Epidermal melanocyte (primary cell): ENCODE data around the gene TPM4.
"Not testable (repeated sequence)": the region's sequence is repeated elsewhere in the genome, so short reads cannot be mapped to it uniquely, and the experiment has no call there.

Experiments
- DNase-seq: peaks from one replicate; pipeline ENCODE4 v3.0.0; 2011; ENCODE audit warnings: low spot score; ENCODE audit not compliant: insufficient read length

Gene TPM4

DNA sequence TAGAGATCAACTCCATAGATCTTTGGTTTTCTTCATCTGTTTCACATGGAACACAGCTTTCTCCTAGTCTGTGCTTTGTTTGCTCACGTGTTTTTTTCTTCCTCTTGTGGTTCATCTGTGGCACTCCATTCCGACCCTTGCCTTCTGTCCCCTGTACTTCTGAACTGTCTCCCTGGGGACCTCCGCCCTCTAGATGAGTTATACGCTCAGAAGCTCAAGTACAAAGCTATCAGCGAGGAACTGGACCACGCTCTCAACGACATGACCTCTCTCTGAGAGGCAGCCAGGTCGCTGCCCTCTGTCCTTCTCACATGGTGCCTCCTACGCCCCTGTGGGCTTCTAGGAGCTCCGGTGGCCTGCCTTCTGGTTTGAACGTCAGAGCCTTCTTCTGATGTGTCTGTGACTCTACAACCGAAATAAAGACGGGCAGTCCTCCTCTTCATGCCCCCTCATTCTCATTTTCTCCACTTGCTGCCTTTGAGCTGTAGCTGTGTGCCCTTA, 18.8 kb downstream of the TPM4 start:
- no peak for DNase-seq

DNA sequence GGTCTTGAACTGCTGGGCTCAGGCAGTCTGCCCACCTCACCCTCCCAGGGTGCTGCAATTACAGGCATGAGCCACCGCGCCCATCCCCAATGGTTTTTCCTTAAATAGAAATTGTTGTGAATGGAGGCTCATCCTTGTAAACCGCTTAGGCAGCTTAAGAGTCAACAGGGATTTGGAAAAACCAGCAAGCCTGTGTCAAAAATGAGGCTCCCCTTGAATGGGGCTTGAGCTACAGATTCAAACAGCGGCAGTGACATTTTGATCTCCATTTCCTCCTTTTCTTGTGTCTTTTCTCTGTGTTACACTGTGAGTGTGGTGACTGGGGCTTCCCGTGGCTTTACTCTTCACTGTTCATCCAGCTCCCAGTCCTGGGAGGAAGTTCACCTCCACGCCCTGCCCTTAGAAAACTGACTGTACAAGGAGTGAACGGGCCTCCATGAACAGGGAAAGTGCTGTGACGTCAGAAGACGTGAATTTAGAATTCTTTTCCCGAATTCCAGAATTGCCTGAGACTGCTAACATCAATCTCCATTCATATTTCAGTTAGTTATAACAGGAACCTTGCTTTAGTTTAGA, 20.1 kb downstream of the TPM4 start:
- no peak for DNase-seq

DNA sequence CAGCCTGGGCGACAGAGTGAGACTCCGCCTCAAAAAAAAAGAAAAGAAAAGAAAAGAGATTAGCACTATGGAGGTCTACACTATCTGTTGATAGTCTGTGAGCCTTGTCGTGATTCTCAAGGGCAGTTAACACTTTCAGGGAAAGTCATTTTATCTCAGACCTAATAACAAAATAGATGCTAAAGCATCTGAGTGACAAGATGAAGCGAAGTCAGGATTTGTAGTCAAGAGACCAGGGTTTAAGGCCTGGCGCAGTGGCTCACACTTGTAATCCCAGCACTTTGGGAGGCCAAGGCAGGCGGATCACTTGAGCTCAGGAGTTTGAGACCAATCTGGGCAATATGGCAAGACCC, 22.1 kb downstream of the TPM4 start:
- no peak for DNase-seq

DNA sequence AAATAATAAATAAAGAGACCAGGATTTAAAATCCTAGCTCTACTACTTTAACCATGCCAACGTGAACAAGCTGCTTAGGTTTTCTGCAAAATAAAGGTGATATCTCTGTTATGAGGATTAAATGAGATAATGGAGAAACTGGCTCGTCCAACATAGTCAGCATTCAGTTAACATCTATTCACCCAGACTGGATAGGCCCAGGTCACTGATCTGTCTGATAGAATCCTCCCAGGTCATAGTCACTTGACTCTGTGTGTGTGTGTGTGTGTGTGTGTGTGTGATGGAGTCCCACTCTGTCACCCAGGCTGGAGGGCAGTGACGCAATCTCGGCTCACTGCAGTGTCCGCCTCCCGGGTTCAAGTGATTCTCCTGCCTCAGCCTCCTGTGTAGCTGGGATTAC, 22.5 kb downstream of the TPM4 start:
- DNase-seq, result no peak

DNA sequence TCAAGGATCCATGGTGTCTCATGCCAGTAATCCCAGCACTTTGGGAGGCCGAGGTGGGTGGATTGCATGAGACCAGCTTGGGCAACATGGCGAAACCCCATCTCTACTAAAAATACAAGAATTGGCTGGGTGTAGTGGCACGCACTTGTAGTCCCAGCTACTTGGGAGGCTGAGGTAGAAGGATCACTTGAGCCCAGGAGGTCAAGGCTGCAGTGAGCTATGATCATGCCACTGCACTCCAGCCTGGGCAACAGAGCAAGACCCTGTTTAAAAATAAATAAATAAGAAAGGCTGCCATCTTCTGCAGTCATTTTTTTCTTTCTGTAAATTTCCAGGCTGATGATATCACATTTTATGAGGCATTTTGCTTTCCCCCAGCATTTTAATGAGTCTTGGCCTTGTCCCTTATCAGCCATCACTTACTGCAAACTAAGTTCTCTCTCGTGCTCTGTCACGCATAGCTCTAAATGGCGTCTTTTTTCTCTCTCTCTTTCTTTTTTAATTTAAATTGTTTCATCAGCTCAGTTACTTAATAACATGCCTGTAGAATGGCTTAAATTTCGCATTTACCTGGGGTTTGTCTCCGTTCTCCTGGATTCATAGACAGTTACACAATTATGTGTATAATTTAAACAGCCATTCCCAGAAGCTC, 23.1 kb downstream of the TPM4 start:
- not testable (repeated sequence) for DNase-seq

DNA sequence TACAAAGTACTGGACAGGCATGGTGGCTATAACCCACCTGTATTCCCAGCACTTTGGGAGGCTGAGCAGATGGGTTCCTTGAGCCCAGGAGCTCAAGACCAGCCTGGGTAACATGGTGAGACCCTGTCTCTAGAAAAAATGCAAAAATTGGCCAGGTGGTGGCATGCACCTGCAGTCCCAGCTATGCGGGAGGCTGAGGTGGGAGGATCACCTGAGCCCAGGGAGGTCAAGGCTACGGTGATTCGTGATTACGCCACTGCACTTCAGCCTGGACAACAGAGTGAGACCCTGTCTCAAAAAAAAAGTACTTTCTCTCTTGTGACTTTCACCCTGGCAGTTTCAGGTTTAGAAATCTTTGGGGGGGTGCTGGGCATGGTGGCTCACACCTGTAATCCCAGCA, 24.2 kb downstream of the TPM4 start:
- no peak for DNase-seq

DNA sequence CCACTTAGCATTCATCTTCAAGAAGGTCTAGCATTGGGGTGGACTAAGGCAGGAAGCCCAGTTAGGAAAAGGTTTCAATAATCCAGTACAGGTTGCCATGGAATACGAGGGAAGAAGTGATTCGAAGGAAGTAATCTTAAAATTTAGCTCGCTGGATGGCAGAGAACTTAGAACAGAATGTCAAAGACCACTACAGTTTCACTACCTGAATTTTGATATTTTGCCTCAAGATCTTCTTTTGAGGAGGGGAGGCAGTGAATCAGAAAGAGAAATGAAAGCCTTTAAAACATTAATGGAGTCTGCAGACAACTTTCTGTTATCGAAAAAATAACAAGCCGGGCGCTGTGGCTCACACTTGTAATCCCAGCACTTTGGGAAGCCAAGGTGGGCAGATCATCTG, 28.4 kb downstream of the TPM4 start:
- DNase-seq, result no peak

DNA sequence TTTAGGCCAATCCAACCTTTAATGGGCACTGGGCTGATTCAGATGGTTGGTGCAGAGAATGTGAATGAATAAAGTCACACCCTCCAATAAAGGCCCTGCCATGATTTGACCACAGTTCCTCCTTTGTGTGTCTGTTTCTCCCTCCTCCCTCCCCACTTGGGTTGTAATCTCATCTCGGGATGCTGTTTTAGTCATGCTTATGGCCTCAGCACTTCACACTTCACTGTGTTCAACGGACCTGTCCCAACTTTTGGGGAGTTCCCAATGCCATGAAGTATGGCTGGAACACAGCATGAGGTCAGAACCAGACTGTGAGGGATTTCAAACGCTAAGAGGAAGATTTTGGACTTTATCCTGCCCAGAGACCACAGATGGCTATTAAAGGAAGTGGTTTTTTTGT, 29.8 kb downstream of the TPM4 start:
- DNase-seq, result peak; percentile 67

DNA sequence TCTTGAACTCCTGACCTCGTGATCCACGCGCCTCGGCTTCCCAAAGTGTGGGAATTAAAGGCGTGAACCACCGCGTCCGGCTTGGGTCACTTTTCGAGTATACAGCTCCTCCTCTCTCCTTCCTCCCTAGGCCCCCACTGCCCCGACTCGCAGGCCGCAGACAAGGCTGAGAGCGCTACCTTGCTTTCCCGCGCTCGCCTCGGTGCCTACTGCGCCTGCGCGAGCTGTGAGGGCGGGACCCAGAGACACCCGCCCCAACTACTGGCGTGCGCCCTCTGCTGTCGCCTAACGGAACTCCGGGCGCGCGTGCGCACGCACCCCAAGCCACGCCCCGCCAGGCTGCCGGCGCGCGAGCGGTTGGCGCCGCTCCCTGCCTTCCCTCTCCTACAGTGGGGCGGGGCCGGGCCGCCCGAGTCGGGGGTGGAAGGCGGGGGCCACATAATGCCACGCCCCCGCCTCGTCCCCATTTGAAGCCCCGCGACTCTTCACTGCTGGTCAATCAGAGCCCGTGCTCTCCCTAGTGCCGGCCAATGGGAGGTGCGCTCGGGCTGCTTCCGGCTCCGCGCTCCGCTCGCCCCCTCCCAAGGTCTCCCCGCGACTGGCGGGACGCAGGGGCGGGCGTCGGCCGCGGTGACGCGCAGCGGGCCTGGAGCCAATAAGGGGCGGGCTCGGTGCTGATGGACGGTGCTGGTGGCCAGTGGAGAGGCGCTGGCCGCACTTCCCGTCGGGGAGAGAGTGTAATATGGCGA, 35.0 kb downstream of the TPM4 start, which contains the start of gene RAB8A:
RAB8A (plus strand) TSS at position 730 of the 749 bp plus-strand sequence; CDS start at position 743, 13 bp downstream.
- peak; percentile 98 for DNase-seq

DNA sequence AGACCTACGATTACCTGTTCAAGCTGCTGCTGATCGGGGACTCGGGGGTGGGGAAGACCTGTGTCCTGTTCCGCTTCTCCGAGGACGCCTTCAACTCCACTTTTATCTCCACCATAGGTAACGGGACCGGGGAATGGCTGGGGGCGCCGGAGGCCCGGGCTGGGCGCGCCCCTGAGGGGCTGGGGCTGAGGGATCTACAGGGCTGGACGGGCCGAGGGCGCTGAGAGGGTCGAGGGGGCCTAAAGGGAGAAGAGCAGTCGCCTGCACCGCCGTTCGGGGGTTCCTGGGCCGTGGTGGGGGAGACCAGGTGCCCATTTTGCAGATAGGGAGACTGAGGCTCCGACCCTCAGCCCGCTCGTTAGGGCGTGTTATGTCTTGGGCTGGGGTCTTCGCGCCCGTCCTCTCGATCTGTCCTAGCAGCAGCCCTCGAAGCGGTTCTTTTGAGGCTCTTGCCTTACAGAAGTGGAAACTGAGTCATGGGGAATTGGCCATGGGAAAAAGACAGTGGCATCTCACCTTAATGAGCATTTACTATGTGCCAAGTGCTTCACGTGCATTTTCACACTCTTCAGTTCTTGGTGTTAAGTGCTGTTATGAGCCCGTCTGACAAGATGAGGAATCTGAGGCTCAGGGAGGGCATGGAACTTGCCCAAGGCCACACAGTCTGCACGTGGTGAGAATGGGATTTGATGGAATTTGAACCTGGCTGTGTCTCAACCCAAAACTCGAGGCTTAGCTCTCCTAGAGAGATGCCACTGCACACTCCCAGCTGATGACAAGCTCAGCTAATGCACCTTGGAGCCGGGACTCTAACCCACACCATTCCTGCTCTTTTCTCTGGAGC, 35.8 kb downstream of the TPM4 start:
- no peak for DNase-seq

DNA sequence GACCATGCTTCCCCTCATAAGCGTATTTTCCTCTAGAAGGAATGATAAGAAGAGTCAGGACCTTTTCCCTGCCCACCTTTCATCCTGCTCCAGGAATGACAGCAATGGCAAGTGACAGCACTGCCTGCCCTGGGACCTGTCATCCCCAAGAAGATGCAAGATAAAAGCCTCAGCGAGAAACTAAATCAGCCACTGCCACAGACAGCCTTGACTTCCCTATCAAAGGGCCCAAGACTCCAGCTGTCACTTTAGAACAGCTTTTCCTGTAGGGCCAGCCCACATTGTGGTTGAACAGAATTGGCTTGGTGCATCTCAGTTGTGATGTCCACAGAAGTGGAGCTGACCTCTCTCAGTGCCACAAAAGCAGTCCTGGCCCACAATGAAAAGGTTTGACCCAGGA, 36.5 kb downstream of the TPM4 start:
- no peak for DNase-seq

DNA sequence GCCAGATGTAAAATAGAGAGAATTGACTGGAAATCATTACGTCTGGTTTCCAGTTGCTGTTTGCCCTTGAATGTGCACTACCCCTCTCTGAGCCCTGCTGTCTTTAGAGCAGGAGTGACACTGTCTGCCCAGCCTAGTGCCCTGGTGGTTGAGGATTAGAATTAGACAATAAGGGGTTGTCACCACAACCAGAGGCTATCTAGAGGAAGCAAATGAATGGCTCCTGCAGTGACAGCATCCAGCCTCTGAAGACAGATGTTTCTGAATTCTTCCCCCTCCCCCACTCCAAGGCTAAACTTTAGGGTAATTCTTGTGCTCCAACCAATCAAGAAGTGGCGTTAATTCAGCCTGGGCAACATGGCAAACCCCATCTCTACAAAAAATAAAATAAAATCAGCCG, 37.4 kb downstream of the TPM4 start:
- no peak for DNase-seq

DNA sequence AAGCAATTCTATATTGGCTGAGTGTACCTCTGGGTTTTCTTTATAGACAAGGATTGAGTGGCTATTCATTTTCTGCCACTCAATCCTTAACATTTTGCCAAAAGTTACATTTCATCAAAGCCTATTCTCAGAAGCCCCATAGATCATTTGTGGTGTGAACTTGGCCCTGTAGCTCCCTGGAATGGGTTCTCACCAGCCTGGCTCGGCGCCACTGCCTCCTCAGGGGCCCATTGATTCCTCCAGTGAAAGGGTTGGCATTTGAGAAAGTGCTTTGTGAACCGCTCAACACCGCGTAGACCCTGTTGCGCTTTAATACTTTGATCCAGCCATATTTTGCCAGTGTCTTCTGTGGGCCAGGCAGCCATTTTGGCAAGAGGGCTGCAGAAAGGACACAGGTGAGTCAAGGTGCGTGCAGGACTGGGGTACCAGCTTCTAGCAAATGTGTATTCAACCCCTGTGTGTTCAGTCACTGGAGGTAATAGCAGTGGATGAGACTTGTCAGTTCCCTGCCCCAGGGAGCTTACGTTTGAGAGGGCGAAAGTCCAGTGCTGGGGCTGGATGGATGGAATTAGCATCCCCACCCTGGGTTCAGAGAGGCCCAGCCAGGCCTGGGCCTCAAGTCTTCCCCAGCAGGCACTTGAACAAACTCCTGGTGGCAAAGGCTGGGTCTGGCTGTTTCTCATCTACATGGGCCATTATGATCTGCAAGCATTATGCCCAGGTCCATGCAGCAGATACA, 39.2 kb downstream of the TPM4 start:
- peak; percentile 27 for DNase-seq

DNA sequence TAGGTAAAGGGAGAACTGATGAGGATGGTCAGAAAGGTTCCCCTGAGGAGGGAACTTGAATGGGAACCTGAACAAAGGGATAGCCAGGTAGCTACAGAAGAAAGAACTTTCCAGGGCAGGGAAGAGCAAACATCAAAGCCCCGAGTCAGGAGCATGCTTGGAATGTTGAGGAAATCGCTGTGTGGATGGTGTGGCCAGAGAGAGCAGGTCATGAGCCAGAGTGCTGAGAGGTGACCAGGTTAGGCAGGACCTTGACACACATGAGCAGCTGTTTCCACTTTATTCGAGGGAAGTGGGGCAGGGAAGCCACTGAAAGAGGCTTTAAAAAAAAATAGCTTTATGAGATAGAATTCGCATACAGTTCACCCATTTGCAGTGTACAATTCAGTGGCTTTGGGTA, 39.8 kb downstream of the TPM4 start:
- no peak for DNase-seq

DNA sequence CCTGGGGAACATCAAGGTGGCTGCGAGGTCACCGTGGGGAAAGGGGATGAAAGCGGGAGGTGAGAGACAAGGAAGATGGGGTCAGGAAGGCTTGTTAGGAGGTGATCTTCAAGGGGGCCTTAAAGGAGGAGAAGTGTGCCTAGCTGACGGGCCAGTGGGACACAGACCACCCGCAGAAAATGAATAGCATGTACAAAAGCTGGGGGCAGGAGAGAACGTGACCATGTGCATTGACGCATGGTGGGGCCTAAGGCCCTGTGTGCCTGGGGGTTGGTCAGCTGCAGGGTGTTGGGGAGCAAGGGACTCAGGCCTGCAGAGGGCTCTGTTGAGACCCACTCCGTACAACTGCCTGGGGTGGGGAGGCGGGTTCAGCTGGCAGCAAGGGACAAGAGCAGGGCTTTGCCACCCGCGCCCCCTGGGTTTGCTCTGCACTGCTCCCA, 41.3 kb downstream of the TPM4 start:
- no peak for DNase-seq

DNA sequence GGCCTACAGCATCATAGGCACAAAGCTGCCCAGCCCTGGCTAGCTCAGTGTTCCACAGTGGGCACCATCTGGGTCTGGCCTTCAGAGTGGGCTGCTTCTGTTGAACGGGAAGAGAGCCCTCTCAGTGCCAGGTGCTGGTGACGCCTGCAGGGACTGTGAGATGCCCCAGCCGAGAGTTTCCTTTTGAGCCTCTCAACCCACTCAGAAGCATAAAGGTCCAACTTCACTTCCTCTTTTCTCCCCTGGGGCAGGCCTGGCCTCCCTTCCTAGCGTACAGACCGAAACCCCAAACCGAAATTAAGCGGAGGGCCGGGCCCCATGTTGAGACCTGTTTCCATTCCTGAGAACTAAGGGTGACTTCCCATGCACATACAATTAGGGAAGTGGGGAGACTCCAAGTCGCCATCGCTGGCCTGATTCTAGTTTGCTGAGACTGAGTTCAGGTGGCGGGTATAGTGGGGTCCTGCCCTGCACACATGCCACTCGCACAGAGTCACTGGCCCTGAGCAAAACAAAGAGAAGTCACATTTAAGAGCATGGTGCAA, 42.3 kb downstream of the TPM4 start:
- no peak for DNase-seq

DNA sequence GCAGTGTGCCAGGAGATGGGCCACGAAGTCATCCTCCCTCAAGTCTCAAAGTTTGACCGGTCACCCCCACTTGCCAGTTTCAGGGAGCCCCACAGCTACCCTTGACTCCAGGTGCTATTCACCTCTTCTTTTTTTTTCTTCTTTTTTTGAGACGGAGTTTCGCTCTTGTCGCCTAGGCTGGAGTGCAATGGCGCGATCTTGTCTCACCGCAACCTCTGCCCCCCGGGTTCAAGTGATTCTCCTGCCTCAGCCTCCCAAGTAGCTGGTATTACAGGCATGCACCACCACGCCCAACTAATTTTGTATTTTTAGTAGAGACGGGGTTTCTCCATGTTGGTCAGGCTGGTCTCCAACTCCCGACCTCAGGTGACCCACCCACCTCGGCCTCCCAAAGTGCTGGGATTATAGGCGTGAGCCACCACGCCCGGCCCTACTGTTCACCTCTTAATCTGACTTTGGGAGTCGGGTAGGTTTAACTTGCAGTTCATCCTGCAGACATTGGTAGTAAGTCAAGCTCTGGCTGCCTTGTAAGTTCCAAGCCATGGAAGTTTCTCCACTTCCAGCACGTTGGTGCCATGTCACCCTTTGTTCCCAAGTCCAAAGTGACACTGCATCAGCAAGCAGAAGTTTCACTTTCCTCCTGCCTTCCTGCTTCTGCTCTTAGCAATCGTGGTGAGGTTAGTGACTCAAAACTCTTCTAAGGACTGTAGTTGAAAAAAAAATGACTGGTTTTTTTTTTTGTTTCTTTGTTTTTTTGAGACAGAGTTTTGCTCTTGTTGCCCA, 43.0 kb downstream of the TPM4 start:
- not testable (repeated sequence) for DNase-seq

DNA sequence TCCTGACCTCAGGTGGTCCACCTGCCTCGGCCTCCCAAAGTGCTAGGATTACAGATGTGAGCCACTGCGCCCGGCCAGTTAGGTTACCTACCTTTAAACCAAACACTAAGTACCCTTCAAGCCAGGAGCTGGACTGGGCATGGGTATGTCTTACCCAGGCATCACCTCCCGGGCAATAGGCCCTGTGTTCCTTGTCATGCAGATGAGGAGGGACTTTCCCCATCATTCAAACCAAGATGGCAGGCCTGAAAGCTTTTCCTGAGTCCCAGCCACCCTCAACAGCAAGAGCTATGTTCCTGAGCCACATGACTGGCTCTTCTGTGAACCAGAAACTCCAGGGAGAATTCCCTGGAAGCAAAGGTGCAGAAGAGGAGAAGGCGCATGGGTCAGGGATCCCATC, 44.8 kb downstream of the TPM4 start:
- DNase-seq, result no peak

DNA sequence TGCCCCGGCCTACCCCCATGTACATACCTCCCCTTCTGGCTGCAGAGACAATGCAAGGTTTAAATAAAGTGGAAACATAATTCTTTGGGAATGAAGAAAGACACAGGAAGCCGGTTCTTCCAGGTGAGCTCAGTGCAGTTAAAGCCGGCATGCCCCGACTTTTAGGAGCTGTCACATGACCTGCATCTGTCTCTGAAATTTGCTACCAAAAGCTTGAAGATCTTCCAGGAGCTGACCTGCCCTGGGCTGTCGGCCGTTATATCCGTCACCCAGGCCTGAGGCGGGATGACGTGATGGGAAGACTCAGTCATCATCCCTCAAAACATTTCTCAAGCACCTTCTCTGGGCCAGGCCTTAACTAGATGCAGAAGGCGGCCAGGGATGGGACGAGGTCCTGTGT, 45.7 kb downstream of the TPM4 start:
- no peak for DNase-seq

DNA sequence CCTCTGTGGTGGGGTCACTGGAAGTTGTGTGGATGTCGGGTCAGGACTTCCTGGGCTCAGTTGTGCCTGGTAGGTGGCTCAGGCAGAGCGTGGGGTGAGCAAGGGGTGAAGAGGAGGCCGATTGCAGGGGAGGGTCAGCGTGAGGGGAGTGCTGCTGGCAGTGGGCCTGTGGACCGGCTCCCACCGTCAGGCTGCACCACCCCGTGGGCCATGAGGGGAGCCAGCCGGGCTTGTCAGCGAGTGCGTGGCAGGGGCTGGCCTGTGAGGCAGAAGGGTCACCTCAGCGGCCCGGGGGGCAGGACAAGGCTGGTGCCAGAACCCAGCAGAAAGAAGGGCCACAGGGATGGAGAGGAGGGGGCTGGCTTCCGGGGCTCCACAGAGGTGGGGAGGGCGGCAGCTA, 48.7 kb downstream of the TPM4 start:
- DNase-seq, result no peak
